Body of pancreas (tissue), 4 donors: ENCODE data around the gene TAF3. TPM values are rescaled to one million over a fixed set of nuclear protein-coding genes. Genes with fewer than 3 reads are reported as not detected.

Source experiments
- ATAC-seq: fragments of 150-250 bp; one replicate; pipeline ENCODE4 v1.9.1; 2016
- DNase-seq, 4 donors: peaks; one replicate each; pipeline ENCODE4 v3.0.0-alpha.2; 2019
- H3K27ac ChIP-seq, 4 donors: fragments of 200-600 bp; sonication (generic); 1 replicate in 3 of 4; 2 replicates in 1 of 4; pipeline versions ENCODE4 v1.5.1 to v1.6.1; 2016 to 2019; ENCODE audit warnings: mild to moderate bottlenecking in 1 of 4, mixed read lengths in 1 of 4, moderate library complexity in 1 of 4
- H3K27me3 ChIP-seq, 2 donors: fragments of 200-600 bp; sonication (generic); one replicate each; pipeline ENCODE4 v1.6.0; 2016; ENCODE audit warnings: mild to moderate bottlenecking in 1 of 2
- H3K36me3 ChIP-seq, 2 donors: fragments of 200-600 bp; sonication (generic); replicated peaks in 1 of 2; 2 replicates each; pipeline ENCODE4 v1.5.1; 2016; ENCODE audit warnings: low read depth in 2 of 2; ENCODE audit not compliant: insufficient read depth in 1 of 2
- H3K4me1 ChIP-seq: fragments of 200-600 bp; sonication (generic); one replicate; pipeline ENCODE4 v1.6.0; 2016
- H3K4me3 ChIP-seq, 2 donors: fragments of 200-600 bp; sonication (generic); 1 replicate in 1 of 2; 2 replicates in 1 of 2; pipeline ENCODE4 v1.5.1; 2016 to 2019
- H3K9me3 ChIP-seq, 3 donors: fragments of 200-600 bp; sonication (generic); 1 replicate in 2 of 3; 2 replicates in 1 of 3; pipeline ENCODE4 v1.5.1; 2016
- POLR2A ChIP-seq, 3 donors: fragments of 450-650 bp; IDR thresholded peaks; one replicate each; pipeline ENCODE4 v1.6.1; 2016; ENCODE audit warnings: antibody characterized with exemption in 3 of 3, mild to moderate bottlenecking in 2 of 3
- WGBS, 2 donors: methylation state at CpG; one replicate each; pipeline ENCODE4 v1.1.5; 2017; 5-methylcytosine and 5-hydroxymethylcytosine counted together
- intact Hi-C: fragments of 100-400 bp; cut with DNase I; formaldehyde crosslinking; loops from one replicate; pipeline ENCODE4 v1.15.1; 2023
- total RNA-seq, 2 donors: library from RNA; depleted of rRNA; stranded (reverse); fragments of >200 nt; gene quantifications; one replicate each; pipeline ENCODE4 v1.1.0, GENCODE V29; 2016
- TF ChIP-seq, protein P1 (sequence below), 7 experiments: fragments of 450-650 bp in 4 of 7; fragments of 200-600 bp in 3 of 7; sonication (generic) in 3 of 7; IDR thresholded peaks; one replicate each; pipeline ENCODE4 v1.5.1; 2016 to 2019; ENCODE audit warnings: antibody characterized with exemption in 7 of 7

The TAF3 gene
- total RNA-seq, 2 donors from 2014 or later, result 6.0 to 12.9 TPM

- DNase-seq (no peak), ATAC-seq (no peak)
- WGBS, 2 donors, result 0 to 1% methylated on average over 4 to 16 of the region's 25 CpGs
- no peak for TF ChIP-seq POLR2A (IDR thresholded peaks at IDR 0.05)
- TF ChIP-seq, protein P1, sequence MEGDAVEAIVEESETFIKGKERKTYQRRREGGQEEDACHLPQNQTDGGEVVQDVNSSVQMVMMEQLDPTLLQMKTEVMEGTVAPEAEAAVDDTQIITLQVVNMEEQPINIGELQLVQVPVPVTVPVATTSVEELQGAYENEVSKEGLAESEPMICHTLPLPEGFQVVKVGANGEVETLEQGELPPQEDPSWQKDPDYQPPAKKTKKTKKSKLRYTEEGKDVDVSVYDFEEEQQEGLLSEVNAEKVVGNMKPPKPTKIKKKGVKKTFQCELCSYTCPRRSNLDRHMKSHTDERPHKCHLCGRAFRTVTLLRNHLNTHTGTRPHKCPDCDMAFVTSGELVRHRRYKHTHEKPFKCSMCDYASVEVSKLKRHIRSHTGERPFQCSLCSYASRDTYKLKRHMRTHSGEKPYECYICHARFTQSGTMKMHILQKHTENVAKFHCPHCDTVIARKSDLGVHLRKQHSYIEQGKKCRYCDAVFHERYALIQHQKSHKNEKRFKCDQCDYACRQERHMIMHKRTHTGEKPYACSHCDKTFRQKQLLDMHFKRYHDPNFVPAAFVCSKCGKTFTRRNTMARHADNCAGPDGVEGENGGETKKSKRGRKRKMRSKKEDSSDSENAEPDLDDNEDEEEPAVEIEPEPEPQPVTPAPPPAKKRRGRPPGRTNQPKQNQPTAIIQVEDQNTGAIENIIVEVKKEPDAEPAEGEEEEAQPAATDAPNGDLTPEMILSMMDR (IDR thresholded peaks at IDR 0.05), result no peak
- peaks cover 0 to 60% of the 10 kb centered on the region in 2 donors for H3K27me3 ChIP-seq
- H3K4me3 ChIP-seq, result peak overlapping the region in 1 of 2 donors; percentile 20
- no peaks in the 10 kb centered on the region for H3K36me3 ChIP-seq
- H3K27ac ChIP-seq, result no peak overlapping the region
- H3K4me1 ChIP-seq, result peaks cover 64% of the 10 kb centered on the region
- intact Hi-C loops, result no loop called here
- H3K9me3 ChIP-seq, result no peaks in the 10 kb centered on the region
Observed at GRCh38 chr10:8054244-8054493, 235.9 kb downstream of the TAF3 start.

DNA sequence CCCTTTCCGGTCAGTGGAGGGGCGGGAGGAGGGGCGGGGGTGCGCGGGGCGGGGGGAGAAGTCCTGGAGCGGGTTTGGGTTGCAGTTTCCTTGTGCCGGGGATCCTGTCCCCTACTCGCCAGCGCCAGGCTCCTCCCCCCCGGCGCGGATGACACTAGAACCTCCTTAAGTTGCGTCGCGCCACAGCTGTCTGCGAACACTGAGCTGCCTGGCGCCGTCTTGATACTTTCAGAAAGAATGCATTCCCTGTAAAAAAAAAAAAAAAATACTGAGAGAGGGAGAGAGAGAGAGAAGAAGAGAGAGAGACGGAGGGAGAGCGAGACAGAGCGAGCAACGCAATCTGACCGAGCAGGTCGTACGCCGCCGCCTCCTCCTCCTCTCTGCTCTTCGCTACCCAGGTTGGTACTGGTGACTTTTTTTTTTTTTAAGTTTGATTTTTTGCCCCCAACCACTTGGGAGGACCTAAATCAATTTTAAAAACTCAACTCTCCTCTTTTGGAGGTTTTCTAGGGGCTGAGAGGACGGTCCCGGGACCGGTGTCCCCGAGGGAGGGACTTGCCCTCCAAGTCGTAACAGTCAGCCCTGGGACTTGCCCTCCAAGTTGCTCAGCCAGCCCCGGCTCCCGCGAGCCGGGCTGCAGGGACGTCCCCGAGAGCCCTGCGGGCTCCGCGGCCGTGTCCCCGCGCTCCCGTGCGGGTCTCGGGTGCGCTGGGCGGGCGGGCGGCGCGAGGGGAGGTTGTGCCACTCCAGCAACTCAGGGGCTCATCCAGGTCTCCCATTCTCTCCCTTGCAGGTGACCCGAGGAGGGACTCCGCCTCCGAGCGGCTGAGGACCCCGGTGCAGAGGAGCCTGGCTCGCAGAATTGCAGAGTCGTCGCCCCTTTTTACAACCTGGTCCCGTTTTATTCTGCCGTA lies 236.4 kb downstream of the TAF3 start, which contains the start of gene GATA3:
TSS of gene GATA3 (plus strand) at position 195 of the 914 bp plus-strand sequence. CDS start 968 bp downstream, outside the sequence.
- DNase-seq (peak in 1 of 4 donors; percentile 19), ATAC-seq (no peak)
- Histone ChIP-seq H3K27me3 (peaks cover 0 to 54% of the 10 kb centered on the region in 2 donors), H3K27ac (no peak within 1 kb of the TSS), H3K4me1 (peaks cover 58% of the 10 kb centered on the region), H3K9me3 (no peaks in the 10 kb centered on the region), H3K4me3 (peak within 1 kb of the TSS in 1 of 2 donors; percentile 20), H3K36me3 (no peaks in the 10 kb centered on the region)
- WGBS, 2 donors, result 2 to 8% methylated on average over 48 to 59 of the region's 65 CpGs
- intact Hi-C loops, result no loop called here
- TF ChIP-seq POLR2A (IDR thresholded peaks at IDR 0.05), result no peak
- TF ChIP-seq, protein P1 (IDR thresholded peaks at IDR 0.05), result no peak

DNA sequence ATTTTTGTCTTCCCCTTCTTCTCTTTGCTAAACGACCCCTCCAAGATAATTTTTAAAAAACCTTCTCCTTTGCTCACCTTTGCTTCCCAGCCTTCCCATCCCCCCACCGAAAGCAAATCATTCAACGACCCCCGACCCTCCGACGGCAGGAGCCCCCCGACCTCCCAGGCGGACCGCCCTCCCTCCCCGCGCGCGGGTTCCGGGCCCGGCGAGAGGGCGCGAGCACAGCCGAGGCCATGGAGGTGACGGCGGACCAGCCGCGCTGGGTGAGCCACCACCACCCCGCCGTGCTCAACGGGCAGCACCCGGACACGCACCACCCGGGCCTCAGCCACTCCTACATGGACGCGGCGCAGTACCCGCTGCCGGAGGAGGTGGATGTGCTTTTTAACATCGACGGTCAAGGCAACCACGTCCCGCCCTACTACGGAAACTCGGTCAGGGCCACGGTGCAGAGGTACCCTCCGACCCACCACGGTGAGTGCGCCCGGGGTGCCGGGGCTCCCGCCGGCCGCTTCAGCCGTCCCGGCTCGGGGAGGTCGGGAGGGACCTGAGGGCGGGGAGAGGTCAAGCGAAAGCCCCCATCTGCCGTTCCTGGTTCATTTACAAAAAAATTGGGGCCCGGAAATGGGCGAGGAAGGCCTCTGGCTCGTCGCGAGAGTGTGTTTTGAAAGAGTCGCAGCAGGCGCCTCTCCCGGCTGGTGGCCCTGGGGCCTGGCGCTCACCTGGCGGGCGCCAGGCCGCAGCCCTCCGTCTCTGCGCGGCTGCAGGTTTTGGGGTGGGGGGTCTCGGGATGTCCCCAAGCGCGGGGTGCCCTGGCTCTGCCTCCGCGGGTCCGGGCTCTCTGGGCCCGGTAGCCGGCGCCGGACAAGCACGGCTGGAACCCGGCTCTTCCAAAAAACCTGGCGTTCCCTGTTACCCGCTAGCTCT lies 237.4 kb downstream of the TAF3 start:
- WGBS, 2 donors, result 10 to 14% methylated on average over 42 to 83 of the region's 85 CpGs
- H3K27me3 ChIP-seq, result peaks cover 0 to 51% of the 10 kb centered on the region in 2 donors
- H3K4me1 ChIP-seq, result peaks cover 48% of the 10 kb centered on the region
- H3K36me3 ChIP-seq, result no peaks in the 10 kb centered on the region
- H3K27ac ChIP-seq, result no peak overlapping the region
- no peaks in the 10 kb centered on the region for H3K9me3 ChIP-seq
- no peak for DNase-seq
- no peak for TF ChIP-seq POLR2A (IDR thresholded peaks at IDR 0.05)
- TF ChIP-seq, protein P1 (IDR thresholded peaks at IDR 0.05), result no peak
- ATAC-seq, result no peak
- H3K4me3 ChIP-seq, result no peak overlapping the region
- intact Hi-C loops, result no loop called here

DNA sequence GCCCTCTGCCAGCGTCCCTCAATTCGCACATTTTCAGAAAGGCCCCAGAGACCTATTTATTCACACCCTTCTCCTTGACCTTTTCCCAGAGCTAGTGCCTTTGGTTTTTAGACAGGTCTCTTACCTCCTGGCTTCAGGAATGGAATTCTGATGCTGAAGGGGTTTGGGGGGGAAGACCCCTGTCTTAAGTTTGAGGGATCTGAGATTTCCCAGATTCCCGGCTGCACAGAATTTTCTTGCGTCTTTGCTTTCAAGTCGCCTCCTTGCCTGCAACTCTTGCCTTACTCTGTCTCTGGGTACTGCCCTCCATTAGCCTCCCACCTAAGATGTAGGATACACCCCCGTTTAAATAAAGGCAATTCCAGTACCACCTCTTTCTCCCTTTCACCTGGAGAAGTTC lies 238.1 kb downstream of the TAF3 start:
- Histone ChIP-seq H3K36me3 (no peaks in the 10 kb centered on the region), H3K4me1 (peaks cover 44% of the 10 kb centered on the region), H3K27me3 (peaks cover 0 to 46% of the 10 kb centered on the region in 2 donors), H3K9me3 (no peaks in the 10 kb centered on the region), H3K4me3 (no peak overlapping the region), H3K27ac (no peak overlapping the region)
- ATAC-seq, result no peak
- no peak for DNase-seq
- 63 to 66% methylated on average over 6 of the region's 6 CpGs for WGBS, 2 donors
- intact Hi-C loops, result no loop called here
- TF ChIP-seq, protein P1 (IDR thresholded peaks at IDR 0.05), result no peak
- no peak for TF ChIP-seq POLR2A (IDR thresholded peaks at IDR 0.05)
